RWPE2 (cell line): ENCODE results near the gene PPP1R14C.

Experiments used
- ATAC-seq: fragments of 200-7000 bp; cut with Tn5 transposase; 3 replicates; pipeline ENCODE4 v1.9.1; 2021; ENCODE audit warnings: low read depth
- DNase-seq: peaks from one replicate; pipeline ENCODE4 v3.0.0-alpha.2; 2020; ENCODE audit warnings: low spot score
- H3K27ac ChIP-seq: fragments of 450-650 bp; 2 replicates; pipeline ENCODE4 v1.5.1; 2017; ENCODE audit warnings: mild to moderate bottlenecking; ENCODE audit not compliant: poor library complexity, severe bottlenecking
- H3K27me3 ChIP-seq: fragments of 250-450 bp; sonication (Bioruptor Pico); 2 replicates; pipeline ENCODE4 v1.5.1; 2021; ENCODE audit warnings: mild to moderate bottlenecking, moderate library complexity; ENCODE audit not compliant: insufficient read depth, poor library complexity, severe bottlenecking
- H3K36me3 ChIP-seq: fragments of 250-450 bp; sonication (Bioruptor Pico); 2 replicates; pipeline ENCODE4 v1.5.1; 2020; ENCODE audit warnings: low read depth, mild to moderate bottlenecking, moderate library complexity
- H3K4me1 ChIP-seq: fragments of 250-450 bp; sonication (Bioruptor Pico); 2 replicates; pipeline ENCODE4 v1.5.1; 2021; ENCODE audit warnings: mild to moderate bottlenecking, moderate library complexity; ENCODE audit not compliant: insufficient read depth, poor library complexity, severe bottlenecking
- H3K4me3 ChIP-seq: fragments of 250-450 bp; sonication (Bioruptor Pico); 2 replicates; pipeline ENCODE4 v1.5.1; 2021; ENCODE audit warnings: mild to moderate bottlenecking, moderate library complexity; ENCODE audit not compliant: severe bottlenecking
- H3K9me3 ChIP-seq: fragments of 250-450 bp; sonication (Bioruptor Pico); 2 replicates; pipeline ENCODE4 v1.5.1; 2021; ENCODE audit warnings: mild to moderate bottlenecking, moderate library complexity; ENCODE audit not compliant: severe bottlenecking
- CTCF ChIP-seq: fragments of 450-650 bp; IDR thresholded peaks from one replicate; pipeline ENCODE4 v1.5.1; 2017; ENCODE audit warnings: mild to moderate bottlenecking, moderate library complexity; ENCODE audit not compliant: poor library complexity, severe bottlenecking

The PPP1R14C gene

GRCh38 chr6:150116200-150116800 lies 26.5 kb upstream of the PPP1R14C start:
- no peak for DNase-seq
- Histone ChIP-seq H3K27ac (no peak overlapping the region), H3K27me3 (no peaks in the 10 kb centered on the region), H3K4me1 (peaks cover 3% of the 10 kb centered on the region), H3K4me3 (no peak overlapping the region), H3K9me3 (no peaks in the 10 kb centered on the region), H3K36me3 (no peaks in the 10 kb centered on the region)
- no peak for TF ChIP-seq CTCF
- no peak for ATAC-seq

- no peaks in the 10 kb centered on the region for H3K9me3 ChIP-seq
- H3K4me3 ChIP-seq, result no peak overlapping the region
- no peaks in the 10 kb centered on the region for H3K27me3 ChIP-seq
- no peak for TF ChIP-seq CTCF
- DNase-seq (no peak), ATAC-seq (no peak)
- H3K4me1 ChIP-seq, result peaks cover 3% of the 10 kb centered on the region
- H3K36me3 ChIP-seq, result no peaks in the 10 kb centered on the region
- H3K27ac ChIP-seq, result no peak overlapping the region
Observed at GRCh38 chr6:150118203-150118602, 24.6 kb upstream of the PPP1R14C start.

GRCh38 chr6:150118627-150119026 lies 24.2 kb upstream of the PPP1R14C start:
- Histone ChIP-seq H3K4me3 (no peak overlapping the region), H3K4me1 (peaks cover 3% of the 10 kb centered on the region), H3K27me3 (no peaks in the 10 kb centered on the region), H3K36me3 (no peaks in the 10 kb centered on the region), H3K27ac (no peak overlapping the region), H3K9me3 (no peaks in the 10 kb centered on the region)
- no peak for TF ChIP-seq CTCF
- DNase-seq (no peak), ATAC-seq (peak; percentile 69)

- DNase-seq, result no peak
- TF ChIP-seq CTCF, result no peak
- Histone ChIP-seq H3K4me1 (peaks cover 3% of the 10 kb centered on the region), H3K4me3 (no peak overlapping the region), H3K9me3 (no peaks in the 10 kb centered on the region), H3K27me3 (no peaks in the 10 kb centered on the region), H3K36me3 (no peaks in the 10 kb centered on the region), H3K27ac (no peak overlapping the region)
- ATAC-seq, result no peak; the same call in 2 of the 3 replicates
Observed at GRCh38 chr6:150119173-150119572, 23.7 kb upstream of the PPP1R14C start.

- Histone ChIP-seq H3K27ac (no peak overlapping the region), H3K4me3 (no peak overlapping the region), H3K27me3 (no peaks in the 10 kb centered on the region), H3K4me1 (no peaks in the 10 kb centered on the region), H3K9me3 (no peaks in the 10 kb centered on the region), H3K36me3 (no peaks in the 10 kb centered on the region)
- no peak for DNase-seq
- no peak for TF ChIP-seq CTCF
- no peak for ATAC-seq
Observed at GRCh38 chr6:150123645-150124044, 19.2 kb upstream of the PPP1R14C start.
